CD14-positive monocyte (primary cell): ENCODE data around the gene GALNTL6. TPM values are rescaled to one million over a fixed set of nuclear protein-coding genes. Genes with fewer than 3 reads are reported as not detected.

Experiments used
- DNase-seq, 3 donors: peaks; one replicate each; pipeline ENCODE4 v3.0.0-alpha.2; 2011 to 2022
- H2AFZ ChIP-seq: 2 replicates; pipeline ENCODE4 v1.6.0; 2012; ENCODE audit warnings: mild to moderate bottlenecking, low read depth, low read length, inconsistent platforms; ENCODE audit not compliant: insufficient read depth, poor library complexity, severe bottlenecking
- H3K27ac ChIP-seq, 2 donors: 1 replicate in 1 of 2; 2 replicates in 1 of 2; pipeline ENCODE4 v1.5.1; 2012 to 2013; ENCODE audit warnings: low read length in 2 of 2, control low read depth in 1 of 2, inconsistent platforms in 1 of 2, low read depth in 1 of 2, mild to moderate bottlenecking in 1 of 2
- H3K27me3 ChIP-seq, 2 donors: one replicate each; pipeline versions ENCODE4 v1.6.0 to v1.6.1; 2011 to 2013; ENCODE audit warnings: low read length in 2 of 2; ENCODE audit not compliant: control insufficient read depth in 2 of 2, insufficient read depth in 2 of 2
- H3K36me3 ChIP-seq, 2 donors: replicated peaks in 1 of 2; 1 replicate in 1 of 2; 2 replicates in 1 of 2; pipeline versions ENCODE4 v1.5.1 to v1.6.1; 2012 to 2013; ENCODE audit warnings: low read length in 2 of 2, control low read depth in 1 of 2, inconsistent platforms in 1 of 2, mild to moderate bottlenecking in 1 of 2; ENCODE audit not compliant: insufficient read depth in 2 of 2, control insufficient read depth in 1 of 2
- H3K4me1 ChIP-seq, 2 donors: 1 replicate in 1 of 2; 2 replicates in 1 of 2; pipeline versions ENCODE4 v1.5.1 to v1.6.1; 2012 to 2013; ENCODE audit warnings: low read length in 2 of 2, control low read depth in 1 of 2, inconsistent platforms in 1 of 2, mild to moderate bottlenecking in 1 of 2, moderate library complexity in 1 of 2; ENCODE audit not compliant: insufficient read depth in 2 of 2, control insufficient read depth in 1 of 2
- H3K4me2 ChIP-seq: replicated peaks from 2 replicates; pipeline ENCODE3; 2012; ENCODE audit warnings: low read length, moderate library complexity, mild to moderate bottlenecking; ENCODE audit not compliant: poor library complexity, severe bottlenecking; ENCODE audit errors: extremely low read depth
- H3K4me3 ChIP-seq, 3 experiments: fragments of 200-600 bp in 1 of 3; sonication (generic) in 1 of 3; replicated peaks in 1 of 3; 1 replicate in 2 of 3; 2 replicates in 1 of 3; pipeline ENCODE4 v1.5.1; 2011 to 2013; ENCODE audit warnings: low read length in 3 of 3, mild to moderate bottlenecking in 3 of 3, control low read depth in 2 of 3, low read depth in 2 of 3, inconsistent platforms in 1 of 3, moderate library complexity in 1 of 3
- H3K79me2 ChIP-seq: 2 replicates; pipeline ENCODE4 v1.6.0; 2012; ENCODE audit warnings: mild to moderate bottlenecking, control low read depth, inconsistent platforms, low read length, moderate library complexity; ENCODE audit not compliant: insufficient read depth
- H3K9ac ChIP-seq: 2 replicates; pipeline ENCODE4 v1.6.0; 2017; ENCODE audit warnings: low read length, mild to moderate bottlenecking; ENCODE audit not compliant: insufficient read depth, poor library complexity, severe bottlenecking
- H3K9me3 ChIP-seq, 2 donors: replicated peaks in 1 of 2; 1 replicate in 1 of 2; 2 replicates in 1 of 2; pipeline versions ENCODE4 v1.5.1 to v1.6.1; 2012 to 2013; ENCODE audit warnings: low read length in 2 of 2, control low read depth in 1 of 2; ENCODE audit not compliant: control insufficient read depth in 1 of 2, insufficient read depth in 1 of 2
- H4K20me1 ChIP-seq: 2 replicates; pipeline ENCODE4 v1.6.0; 2012; ENCODE audit warnings: mild to moderate bottlenecking, low read length, control low read depth, moderate library complexity; ENCODE audit not compliant: insufficient read depth
- H3K27ac Mint-ChIP-seq, 7 donors: one replicate each; pipeline ENCODE4 v1.8.0; 2020; ENCODE audit warnings: mild to moderate bottlenecking in 7 of 7, mixed read lengths in 7 of 7, moderate library complexity in 6 of 7, inconsistent platforms in 2 of 7
- H3K27me3 Mint-ChIP-seq, 3 donors: one replicate each; pipeline ENCODE4 v1.8.0; 2021 to 2022; ENCODE audit warnings: low read depth in 3 of 3, mild to moderate bottlenecking in 3 of 3, mixed read lengths in 3 of 3, moderate library complexity in 3 of 3, inconsistent platforms in 1 of 3
- H3K36me3 Mint-ChIP-seq, 2 donors: one replicate each; pipeline ENCODE4 v1.8.0; 2020; ENCODE audit warnings: mixed read lengths in 2 of 2, inconsistent platforms in 1 of 2, mild to moderate bottlenecking in 1 of 2
- H3K4me1 Mint-ChIP-seq: one replicate; pipeline ENCODE4 v1.8.0; 2020; ENCODE audit warnings: mild to moderate bottlenecking, mixed read lengths
- H3K4me3 Mint-ChIP-seq, 2 donors: one replicate each; pipeline ENCODE4 v1.8.0; 2020; ENCODE audit warnings: mild to moderate bottlenecking in 2 of 2, mixed read lengths in 2 of 2, moderate library complexity in 1 of 2
- H3K9me3 Mint-ChIP-seq, 7 donors: one replicate each; pipeline ENCODE4 v1.8.0; 2020 to 2022; ENCODE audit warnings: mixed read lengths in 7 of 7, mild to moderate bottlenecking in 6 of 7, moderate library complexity in 6 of 7, inconsistent platforms in 2 of 7
- WGBS: methylation state at CpG from one replicate; pipeline ENCODE4 v1.1.5; 2013; ENCODE audit warnings: missing lambda C conversion rate; ENCODE audit not compliant: insufficient coverage; 5-methylcytosine and 5-hydroxymethylcytosine counted together
- intact Hi-C, 2 donors: fragments of 100-400 bp; cut with micrococcal nuclease; formaldehyde crosslinking; loops; one replicate each; pipeline versions ENCODE4 v1.15.0 to v1.15.1; 2023
- polyA plus RNA-seq, 3 donors: library from polyadenylated mRNA; depleted of rRNA in 1 of 3; unstranded in 2 of 3; stranded (reverse) in 1 of 3; fragments of 300-500 nt in 2 of 3; fragments of >200 nt in 1 of 3; fragmentation: Illumina TruSeq in 2 of 3; gene quantifications; 1 replicate in 2 of 3; 2 replicates in 1 of 3; pipeline ENCODE4 v1.2.3, GENCODE V29; 2012 to 2021
- TF ChIP-seq, protein P1 (sequence below): fragments of 200-600 bp; IDR thresholded peaks from one replicate; pipeline ENCODE4 v1.8.0; 2022; ENCODE audit warnings: antibody characterized with exemption, mild to moderate bottlenecking

The GALNTL6 gene
- polyA plus RNA-seq, 3 donors = 0.05 TPM; not detected in 2

DNA sequence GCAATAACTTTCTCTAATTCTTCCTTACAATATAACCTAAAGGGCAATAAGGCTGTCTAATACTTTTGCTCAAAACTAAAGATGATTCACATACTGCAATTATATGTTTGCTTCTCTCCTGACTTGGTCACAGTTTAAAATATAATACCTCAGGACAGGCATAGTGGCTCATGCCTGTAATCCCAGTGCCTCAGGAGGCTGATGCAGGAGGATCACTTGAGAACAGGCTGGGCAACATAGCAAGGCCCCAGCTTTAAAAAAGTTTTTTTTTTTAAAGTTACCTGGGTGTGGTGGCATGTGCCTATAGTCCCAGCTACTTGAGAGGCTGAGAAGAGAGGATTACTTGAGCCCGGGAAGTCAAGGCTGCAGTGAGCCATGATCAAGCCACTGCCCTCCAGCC, 1125.7 kb downstream of the GALNTL6 start:
- peaks cover 0 to 6% (median 2%) of the 10 kb centered on the region in 7 donors for H3K9me3 Mint-ChIP-seq
- Histone ChIP-seq H2AFZ (no peak overlapping the region), H3K9ac (no peak overlapping the region), H3K4me2 (no peak overlapping the region), H4K20me1 (no peaks in the 10 kb centered on the region), H3K27me3 (no peaks in the 10 kb centered on the region), H3K4me3 (no peak overlapping the region), H3K79me2 (no peaks in the 10 kb centered on the region), H3K4me1 (no peaks in the 10 kb centered on the region), H3K27ac (no peak overlapping the region), H3K9me3 (no peaks in the 10 kb centered on the region), H3K36me3 (no peaks in the 10 kb centered on the region)
- H3K36me3 Mint-ChIP-seq = no peaks in the 10 kb centered on the region
- no peak overlapping the region for H3K4me3 Mint-ChIP-seq
- peaks cover 0 to 5% (median 1%) of the 10 kb centered on the region in 3 donors for H3K27me3 Mint-ChIP-seq
- no peaks in the 10 kb centered on the region for H3K4me1 Mint-ChIP-seq
- intact Hi-C loops = no loop called here
- no peak for DNase-seq
- TF ChIP-seq, protein P1, sequence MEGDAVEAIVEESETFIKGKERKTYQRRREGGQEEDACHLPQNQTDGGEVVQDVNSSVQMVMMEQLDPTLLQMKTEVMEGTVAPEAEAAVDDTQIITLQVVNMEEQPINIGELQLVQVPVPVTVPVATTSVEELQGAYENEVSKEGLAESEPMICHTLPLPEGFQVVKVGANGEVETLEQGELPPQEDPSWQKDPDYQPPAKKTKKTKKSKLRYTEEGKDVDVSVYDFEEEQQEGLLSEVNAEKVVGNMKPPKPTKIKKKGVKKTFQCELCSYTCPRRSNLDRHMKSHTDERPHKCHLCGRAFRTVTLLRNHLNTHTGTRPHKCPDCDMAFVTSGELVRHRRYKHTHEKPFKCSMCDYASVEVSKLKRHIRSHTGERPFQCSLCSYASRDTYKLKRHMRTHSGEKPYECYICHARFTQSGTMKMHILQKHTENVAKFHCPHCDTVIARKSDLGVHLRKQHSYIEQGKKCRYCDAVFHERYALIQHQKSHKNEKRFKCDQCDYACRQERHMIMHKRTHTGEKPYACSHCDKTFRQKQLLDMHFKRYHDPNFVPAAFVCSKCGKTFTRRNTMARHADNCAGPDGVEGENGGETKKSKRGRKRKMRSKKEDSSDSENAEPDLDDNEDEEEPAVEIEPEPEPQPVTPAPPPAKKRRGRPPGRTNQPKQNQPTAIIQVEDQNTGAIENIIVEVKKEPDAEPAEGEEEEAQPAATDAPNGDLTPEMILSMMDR = no peak
- no CpG with 5 or more reads among the region's 1 CpG for WGBS
- H3K27ac Mint-ChIP-seq = no peak overlapping the region

DNA sequence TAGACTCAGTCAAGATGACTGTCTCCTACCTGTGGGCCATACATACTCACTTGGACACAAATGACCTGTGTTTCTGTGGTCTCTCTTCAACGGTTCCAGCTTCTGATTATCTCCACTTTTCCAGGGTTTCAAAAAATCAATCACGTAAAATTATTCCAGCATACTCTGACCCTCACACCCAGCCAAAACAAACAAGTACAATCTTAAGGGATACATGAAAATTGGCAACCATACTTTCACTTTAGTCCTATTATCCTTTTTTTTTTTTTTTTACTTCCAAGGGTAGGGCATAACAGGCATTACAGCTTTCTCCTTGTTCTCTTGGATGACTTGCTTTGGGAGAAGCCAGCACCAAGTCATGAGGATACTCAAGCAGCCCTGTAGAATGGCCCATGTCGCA, 1129.6 kb downstream of the GALNTL6 start:
- H3K4me1 ChIP-seq = no peaks in the 10 kb centered on the region
- no peaks in the 10 kb centered on the region for H3K36me3 ChIP-seq
- H3K27ac ChIP-seq = no peak overlapping the region
- DNase-seq = no peak
- 86% methylated on average over 2 of the region's 3 CpGs for WGBS
- intact Hi-C loops = no loop called here
- H3K27me3 ChIP-seq = no peaks in the 10 kb centered on the region
- H3K4me2 ChIP-seq = no peak overlapping the region
- no peak overlapping the region for H3K4me3 ChIP-seq
- no peak overlapping the region for H3K4me3 Mint-ChIP-seq
- H3K27ac Mint-ChIP-seq = no peak overlapping the region
- no peak overlapping the region for H3K9ac ChIP-seq
- TF ChIP-seq, protein P1 = no peak
- no peaks in the 10 kb centered on the region for H3K4me1 Mint-ChIP-seq
- H4K20me1 ChIP-seq = no peaks in the 10 kb centered on the region
- no peak overlapping the region for H2AFZ ChIP-seq
- H3K9me3 Mint-ChIP-seq = peaks cover 0 to 6% (median 4%) of the 10 kb centered on the region in 7 donors
- H3K79me2 ChIP-seq = no peaks in the 10 kb centered on the region
- H3K27me3 Mint-ChIP-seq = peaks cover 0 to 6% (median 3%) of the 10 kb centered on the region in 3 donors
- no peaks in the 10 kb centered on the region for H3K9me3 ChIP-seq
- no peaks in the 10 kb centered on the region for H3K36me3 Mint-ChIP-seq
